ENCODE results near the gene COL4A2. TPM values are rescaled to one million over a fixed set of nuclear protein-coding genes. Genes with fewer than 3 reads are reported as not detected.
A peak's percentile ranks its signal among the peaks of the same experiment; 100 is the strongest.

The COL4A2 gene
- total RNA-seq, 1 donor from 2014 or later, result 273 TPM

- peaks cover 8% of the 10 kb centered on the region for H3K4me1 ChIP-seq
These were observed 59.6 kb downstream of the COL4A2 start for GRCh38 chr13:110366733-110367132.

GRCh38 chr13:110367620-110368019 lies 60.5 kb downstream of the COL4A2 start:
- intact Hi-C loops (cut with DNase I), result no loop called here
- H3K27ac ChIP-seq, result no peak overlapping the region
- ATAC-seq, result no peak

More at GRCh38 chr13:110366733-110367132, 59.6 kb downstream of the COL4A2 start:
- Histone ChIP-seq H3K4me3 (no peak overlapping the region), H3K27me3 (no peaks in the 10 kb centered on the region), H3K36me3 (no peaks in the 10 kb centered on the region), H3K9me3 (no peaks in the 10 kb centered on the region), H3K27ac (no peak overlapping the region)
- no peak for TF ChIP-seq CTCF (IDR thresholded peaks at IDR 0.05)
- no peak for DNase-seq
- intact Hi-C loops (cut with DNase I), result no loop called here
- no peak for ATAC-seq

GRCh38 chr13:110368408-110368807 lies 61.3 kb downstream of the COL4A2 start:
- H3K36me3 ChIP-seq, result no peaks in the 10 kb centered on the region
- no peak for TF ChIP-seq CTCF (IDR thresholded peaks at IDR 0.05)
- no peak overlapping the region for H3K27ac ChIP-seq
- ATAC-seq (no peak), DNase-seq (no peak)
- intact Hi-C loops (cut with DNase I), result no loop called here
- no peaks in the 10 kb centered on the region for H3K9me3 ChIP-seq
- H3K4me3 ChIP-seq, result no peak overlapping the region
- no peaks in the 10 kb centered on the region for H3K27me3 ChIP-seq
- H3K4me1 ChIP-seq, result peaks cover 3% of the 10 kb centered on the region

More at GRCh38 chr13:110367620-110368019, 60.5 kb downstream of the COL4A2 start:
- no peaks in the 10 kb centered on the region for H3K9me3 ChIP-seq
- no peak overlapping the region for H3K4me3 ChIP-seq
- TF ChIP-seq CTCF (IDR thresholded peaks at IDR 0.05), result no peak
- no peaks in the 10 kb centered on the region for H3K36me3 ChIP-seq
- no peaks in the 10 kb centered on the region for H3K27me3 ChIP-seq
- DNase-seq, result no peak
- peaks cover 3% of the 10 kb centered on the region for H3K4me1 ChIP-seq

- Histone ChIP-seq H3K27ac (no peak overlapping the region), H3K9me3 (no peaks in the 10 kb centered on the region), H3K27me3 (no peaks in the 10 kb centered on the region), H3K4me1 (peaks cover 3% of the 10 kb centered on the region), H3K36me3 (no peaks in the 10 kb centered on the region), H3K4me3 (no peak overlapping the region)
- ATAC-seq (no peak), DNase-seq (no peak)
- intact Hi-C loops (cut with DNase I), result no loop called here
- TF ChIP-seq CTCF (IDR thresholded peaks at IDR 0.05), result no peak
These were observed 62.3 kb downstream of the COL4A2 start for GRCh38 chr13:110369400-110369799.

- peak; percentile 49 for DNase-seq
- no peak overlapping the region for H3K4me3 ChIP-seq
These were observed 64.7 kb downstream of the COL4A2 start for GRCh38 chr13:110371550-110372465.

More at GRCh38 chr13:110371550-110372465, 64.7 kb downstream of the COL4A2 start:
- peaks cover 13% of the 10 kb centered on the region for H3K4me1 ChIP-seq
- H3K36me3 ChIP-seq, result no peaks in the 10 kb centered on the region
- peak; percentile 10 for ATAC-seq
- no peak overlapping the region for H3K27ac ChIP-seq
- TF ChIP-seq CTCF (IDR thresholded peaks at IDR 0.05), result no peak
- no peaks in the 10 kb centered on the region for H3K9me3 ChIP-seq
- no peaks in the 10 kb centered on the region for H3K27me3 ChIP-seq
- intact Hi-C loops (cut with DNase I), result no loop called here
